HT1080 (cell line): ENCODE results near the gene CLIC3. TPM values are rescaled to one million over a fixed set of nuclear protein-coding genes. Genes with fewer than 3 reads are reported as not detected.
"Not testable (repeated sequence)": the region's sequence is repeated elsewhere in the genome, so short reads cannot be mapped to it uniquely, and the experiment has no call there.

Experiments
- DNase-seq: peaks from one replicate; pipeline ENCODE4 v3.0.0-alpha.2; 2015; ENCODE audit warnings: low read depth
- polyA plus RNA-seq, 2 experiments: library from polyadenylated mRNA; depleted of rRNA; stranded (reverse); fragments of >200 nt; gene quantifications; 2 replicates each; pipeline ENCODE4 v1.2.3, GENCODE V29; 2015
- total RNA-seq: library from RNA; depleted of rRNA; stranded (reverse); fragments of >200 nt; shearing (Covaris generic); gene quantifications from 2 replicates; pipeline ENCODE4 v1.2.3, GENCODE V29; 2014; rRNA removed

CLIC3 gene, protein sequence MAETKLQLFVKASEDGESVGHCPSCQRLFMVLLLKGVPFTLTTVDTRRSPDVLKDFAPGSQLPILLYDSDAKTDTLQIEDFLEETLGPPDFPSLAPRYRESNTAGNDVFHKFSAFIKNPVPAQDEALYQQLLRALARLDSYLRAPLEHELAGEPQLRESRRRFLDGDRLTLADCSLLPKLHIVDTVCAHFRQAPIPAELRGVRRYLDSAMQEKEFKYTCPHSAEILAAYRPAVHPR
- total RNA-seq: 1.0 and 1.7 TPM in 2 replicates
- polyA plus RNA-seq (2015; cell fraction: cytosol; rRNA removed): 21.2 and 23.5 TPM in 2 replicates
- polyA plus RNA-seq (2015; cell fraction: nucleus; rRNA removed): 7.2 and 12.2 TPM in 2 replicates

DNA sequence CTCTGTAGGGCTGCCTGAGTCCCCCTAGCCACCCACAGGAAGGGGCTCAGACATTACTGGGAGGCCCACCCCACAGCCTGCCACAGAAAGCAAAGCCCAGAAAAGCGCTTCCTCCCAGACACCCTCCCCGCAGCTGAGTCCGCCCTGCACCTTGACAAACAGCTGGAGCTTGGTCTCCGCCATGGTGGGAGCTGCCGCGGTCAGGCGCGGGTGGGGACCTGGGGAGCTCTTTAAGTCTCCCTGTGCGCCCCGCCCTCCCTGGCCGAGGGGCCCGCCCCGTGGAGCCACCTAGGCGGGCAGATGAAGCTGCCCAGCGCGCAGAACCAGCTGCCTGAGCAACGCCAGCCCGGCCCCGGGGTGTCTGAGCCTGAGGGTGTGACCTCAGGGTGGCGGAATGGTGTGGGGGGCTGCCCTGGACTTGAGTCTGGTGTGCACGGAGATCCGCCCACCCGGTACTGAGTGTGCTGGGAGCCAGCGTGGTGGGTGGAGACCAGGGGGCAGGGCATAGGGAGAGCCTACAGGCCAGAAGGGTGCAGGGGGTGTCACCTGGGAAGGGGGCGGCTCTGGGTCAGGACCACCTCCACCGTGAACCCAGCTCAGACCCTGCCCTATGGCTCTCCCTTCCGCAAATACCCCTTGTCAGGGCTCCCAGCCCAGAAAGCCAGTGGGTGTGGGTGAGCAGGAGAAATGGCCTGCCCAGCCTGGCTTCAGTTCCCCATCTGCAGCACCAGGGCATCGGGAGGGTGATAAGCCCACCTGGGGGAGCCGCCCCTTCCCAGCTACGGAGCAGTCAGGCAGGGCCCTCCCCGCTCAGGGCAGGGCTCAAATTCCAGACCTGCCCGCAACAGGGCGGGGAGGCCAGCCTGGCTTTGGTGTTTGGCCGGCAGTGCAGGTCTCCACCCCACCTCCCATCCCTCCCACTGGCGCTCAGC lies at the start of gene CLIC3:
Gene CLIC3, minus strand, starts transcription at position 208 of the 932 bp plus-strand sequence. Its CDS starts 25 bp downstream, at position 183.
- peak; percentile 23 for DNase-seq

DNA sequence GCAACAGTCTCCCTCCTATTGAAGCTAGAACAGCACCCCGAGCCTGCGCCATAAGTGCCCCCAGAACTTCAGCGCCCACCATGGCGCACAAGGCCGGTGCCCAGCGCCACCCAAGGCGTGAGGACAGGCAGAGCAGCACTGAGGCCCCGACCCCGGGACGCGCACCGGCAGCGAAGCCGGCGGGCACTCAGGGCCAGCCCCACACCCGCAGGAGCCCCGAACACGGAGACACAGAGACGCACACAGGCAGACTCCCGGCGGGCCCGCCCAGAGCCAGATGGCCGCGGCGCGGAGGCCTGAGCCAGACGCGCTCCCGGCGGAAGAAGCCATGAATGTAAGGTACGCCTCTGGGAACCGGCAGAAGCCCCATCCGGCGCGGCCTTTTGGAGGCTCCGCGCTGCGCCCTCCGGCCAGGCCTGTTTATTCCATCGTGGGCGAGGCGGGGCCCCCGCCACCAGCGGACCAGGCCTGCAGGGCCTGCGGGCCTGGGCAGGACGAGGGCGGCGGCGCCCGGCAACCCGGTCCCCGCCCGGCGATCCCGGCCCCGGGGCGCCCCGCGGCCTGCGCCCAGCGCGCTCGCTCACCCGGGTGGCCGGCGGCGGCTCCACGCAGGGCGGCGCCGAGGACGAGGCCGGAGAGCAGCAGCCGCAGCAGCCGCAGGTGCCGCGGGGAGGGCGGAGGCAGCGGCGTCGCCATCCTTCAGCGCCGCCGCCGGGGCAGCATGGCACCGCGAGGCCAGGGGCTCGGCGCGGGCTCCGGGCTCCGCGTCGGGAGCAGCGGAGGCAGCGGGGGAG lies 49.1 kb upstream of the CLIC3 start:
- no peak for DNase-seq

DNA sequence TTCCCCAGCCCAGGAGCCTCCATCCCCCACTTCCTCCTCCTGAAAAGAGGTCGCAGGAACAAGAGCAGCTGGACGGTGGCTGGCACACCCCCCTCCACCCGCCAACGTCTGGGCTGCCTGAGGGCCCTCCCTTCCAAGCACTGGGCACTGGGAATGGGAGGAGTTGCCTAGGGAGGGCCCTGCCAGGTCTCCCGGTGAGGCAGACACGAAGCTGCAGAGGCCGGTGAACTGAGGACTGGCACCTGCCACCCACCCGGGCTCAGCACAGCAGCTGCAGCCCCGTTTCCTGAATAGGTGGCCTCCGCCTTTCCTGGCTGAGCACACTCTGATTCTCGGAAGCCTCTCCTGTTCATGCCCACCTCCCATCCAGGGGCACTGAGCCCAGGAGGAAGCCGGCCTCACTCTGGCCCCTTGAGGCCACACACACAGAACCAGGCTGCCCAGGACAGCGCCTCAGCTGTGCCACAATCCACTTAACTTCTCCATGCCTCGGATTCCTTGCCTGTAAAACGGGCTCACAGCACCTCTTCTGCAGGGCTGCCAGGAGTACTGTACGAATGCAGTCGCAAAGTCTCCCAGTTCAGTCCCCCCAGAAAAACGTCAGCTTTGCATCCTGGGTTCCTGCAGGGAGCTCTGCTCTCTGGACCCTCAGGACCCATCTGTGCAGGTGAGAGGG lies 48.3 kb upstream of the CLIC3 start:
- no peak for DNase-seq

DNA sequence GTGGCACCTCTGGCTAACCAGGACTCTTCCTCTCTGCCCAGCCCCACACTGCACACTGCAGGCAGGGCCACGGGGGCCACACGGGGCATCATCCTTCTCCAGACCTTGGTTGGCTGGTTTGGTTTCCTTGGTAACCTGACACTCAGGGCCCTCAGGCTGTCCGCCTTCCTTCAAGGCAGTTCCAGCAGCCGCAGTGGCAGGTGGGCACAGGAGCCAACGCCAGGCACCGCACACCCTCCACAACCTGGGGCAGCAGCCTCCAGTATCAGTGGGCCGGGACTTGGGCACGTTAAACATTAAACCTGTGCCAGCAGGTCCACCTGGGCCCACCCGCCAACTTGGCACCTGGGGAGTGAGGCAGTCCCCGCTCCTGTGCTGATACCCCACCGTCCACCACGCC lies 47.7 kb upstream of the CLIC3 start:
- no peak for DNase-seq

DNA sequence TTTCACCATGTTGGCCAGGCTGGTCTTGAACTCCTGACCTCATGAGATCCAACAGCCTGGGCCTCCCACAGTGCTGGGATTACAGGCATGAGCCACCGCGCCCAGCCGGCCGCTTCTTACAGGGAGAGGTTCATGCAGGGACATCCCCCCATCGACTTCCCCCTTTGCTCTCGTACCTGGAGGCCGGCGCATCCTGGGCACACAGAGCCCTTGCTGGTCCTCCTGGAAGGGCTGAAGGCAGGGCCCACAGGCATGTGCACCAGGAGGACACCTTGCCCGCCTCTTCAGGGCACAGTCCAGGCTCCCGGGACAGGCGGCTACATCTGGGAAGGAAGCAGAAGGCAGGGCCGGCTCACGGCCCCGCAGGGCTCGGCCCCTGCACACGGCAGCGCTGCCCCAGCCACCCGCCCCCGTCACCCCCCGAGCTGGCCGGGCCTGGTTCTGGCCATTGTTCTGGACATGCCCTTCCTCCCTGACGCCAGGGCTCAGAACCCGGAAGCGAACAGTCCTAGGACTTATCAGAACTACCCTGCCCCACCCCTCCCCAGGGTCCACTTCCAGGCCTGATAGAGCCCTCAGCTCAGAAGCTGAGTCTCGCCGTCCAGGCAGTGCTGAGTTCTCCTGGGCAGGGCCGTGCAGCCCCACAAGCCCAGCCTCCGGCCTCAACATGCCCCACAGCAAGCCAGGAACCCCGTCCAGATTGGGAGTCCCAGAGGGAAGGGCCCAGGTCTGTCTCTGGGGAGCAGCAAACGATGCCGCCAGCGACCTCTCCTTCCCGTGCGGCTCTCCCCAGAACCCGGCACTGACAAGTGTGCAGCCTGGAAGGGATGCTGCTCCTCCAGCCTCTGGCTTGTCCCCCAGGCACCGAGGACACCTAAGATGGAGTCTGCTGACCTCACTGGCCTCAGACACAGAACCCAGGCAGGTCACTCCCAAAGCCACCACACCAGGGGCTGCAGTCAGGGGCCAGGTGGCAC lies 46.7 kb upstream of the CLIC3 start:
- DNase-seq: no peak

DNA sequence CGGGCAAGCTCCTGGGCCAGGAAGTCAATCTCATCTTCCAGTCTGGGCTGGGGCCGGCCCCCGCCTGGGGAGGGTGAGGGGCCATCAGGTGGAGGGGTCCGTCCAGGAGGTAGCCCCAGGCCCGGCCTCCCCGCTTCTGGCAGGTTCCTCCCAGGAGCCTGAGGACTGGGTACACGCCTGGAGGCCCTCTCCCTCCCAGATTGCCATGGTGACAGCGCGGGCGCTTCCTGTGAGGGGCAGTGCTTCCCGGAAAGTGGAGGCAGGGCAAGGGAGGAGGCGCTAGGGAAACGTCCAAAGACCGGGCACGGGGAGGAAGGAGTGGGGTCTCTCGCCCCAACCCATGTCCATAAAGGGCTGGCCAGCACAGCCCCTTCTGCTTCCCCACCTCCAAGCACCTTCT lies 44.8 kb upstream of the CLIC3 start:
- DNase-seq: no peak

DNA sequence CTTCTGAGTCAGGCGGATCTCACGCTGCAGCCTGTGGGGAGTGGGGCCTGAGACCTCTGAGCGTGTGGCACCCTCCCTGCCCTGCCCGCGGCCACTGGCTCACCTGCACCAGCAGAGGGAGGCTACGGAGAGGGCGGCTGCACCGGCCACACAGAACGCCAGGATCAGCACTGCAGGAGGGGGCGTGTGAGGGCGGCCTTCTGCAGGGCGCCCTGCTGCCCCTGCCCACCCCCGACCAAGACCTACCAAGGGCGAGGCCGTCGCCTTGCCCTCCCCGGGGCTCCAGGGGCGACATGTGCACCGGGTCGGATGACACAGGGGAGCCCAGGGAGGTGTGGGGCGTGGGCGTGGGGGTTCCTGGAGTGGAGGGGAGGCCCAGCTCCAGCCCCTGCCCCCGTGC lies 44.2 kb upstream of the CLIC3 start:
- DNase-seq: no peak

DNA sequence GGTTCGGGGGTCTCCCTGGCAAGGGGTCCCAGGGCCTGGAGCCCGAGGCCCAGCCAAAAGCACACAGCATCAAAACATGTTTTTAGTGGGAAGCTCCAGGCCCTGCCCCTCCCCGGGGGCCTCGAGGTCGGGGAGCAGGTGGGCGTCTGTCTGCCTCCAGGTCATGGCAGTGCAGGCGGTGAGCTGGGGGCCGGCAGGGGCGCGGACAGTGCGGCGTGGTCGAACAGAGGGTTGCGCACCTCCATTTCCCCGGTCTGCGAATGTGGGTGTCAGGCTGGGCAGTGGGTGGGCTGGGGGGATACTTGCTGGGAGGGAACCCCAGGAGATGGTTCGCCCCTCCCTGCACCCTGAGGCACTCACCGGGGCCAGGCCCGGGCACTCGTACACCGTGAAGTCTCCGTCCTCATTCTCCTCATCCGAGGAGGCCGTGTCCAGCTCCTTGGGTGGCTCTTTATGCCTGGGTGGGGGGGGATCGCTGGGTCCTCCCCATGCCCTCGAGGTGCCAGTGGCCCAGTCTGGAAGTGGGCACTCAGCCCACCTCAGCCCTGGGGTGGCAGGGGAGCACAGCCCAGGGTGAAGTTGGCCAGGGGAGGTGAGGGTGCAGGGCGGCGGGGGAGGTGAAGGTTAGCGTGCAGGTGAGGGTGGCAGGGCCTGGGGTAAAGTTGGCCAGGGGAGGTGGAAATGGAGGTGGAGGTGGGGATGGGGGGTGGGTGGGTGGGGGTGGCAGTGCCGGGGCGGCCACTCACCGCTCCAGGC lies 43.4 kb upstream of the CLIC3 start:
- no peak for DNase-seq

DNA sequence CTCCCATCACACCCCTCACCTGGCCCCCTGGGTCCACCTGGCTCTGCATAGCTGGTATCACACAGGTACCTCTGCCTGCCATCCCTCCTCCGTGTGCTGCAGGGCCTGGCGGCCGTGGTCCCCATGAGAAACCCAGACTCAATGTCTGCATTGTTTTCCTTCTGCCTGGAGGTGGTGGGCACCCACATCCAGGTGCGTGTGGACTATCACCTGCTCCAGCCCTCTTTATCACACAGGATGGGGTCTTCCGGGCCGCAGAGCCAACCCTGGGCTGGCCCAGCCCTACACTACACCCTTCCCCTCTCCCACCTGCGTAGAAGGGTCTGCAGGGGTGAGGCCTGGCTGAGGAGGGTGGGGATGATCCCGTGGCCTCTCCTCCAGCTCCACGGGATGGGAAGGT lies 42.5 kb upstream of the CLIC3 start:
- no peak for DNase-seq

GRCh38 chr9:137037483-137037882 lies 41.1 kb upstream of the CLIC3 start:
- no peak for DNase-seq

GRCh38 chr9:137037035-137037434 lies 40.7 kb upstream of the CLIC3 start:
- DNase-seq: no peak

GRCh38 chr9:137035937-137036336 lies 39.6 kb upstream of the CLIC3 start:
- no peak for DNase-seq

GRCh38 chr9:137035507-137035834 lies 39.1 kb upstream of the CLIC3 start:
- DNase-seq: no peak

DNA sequence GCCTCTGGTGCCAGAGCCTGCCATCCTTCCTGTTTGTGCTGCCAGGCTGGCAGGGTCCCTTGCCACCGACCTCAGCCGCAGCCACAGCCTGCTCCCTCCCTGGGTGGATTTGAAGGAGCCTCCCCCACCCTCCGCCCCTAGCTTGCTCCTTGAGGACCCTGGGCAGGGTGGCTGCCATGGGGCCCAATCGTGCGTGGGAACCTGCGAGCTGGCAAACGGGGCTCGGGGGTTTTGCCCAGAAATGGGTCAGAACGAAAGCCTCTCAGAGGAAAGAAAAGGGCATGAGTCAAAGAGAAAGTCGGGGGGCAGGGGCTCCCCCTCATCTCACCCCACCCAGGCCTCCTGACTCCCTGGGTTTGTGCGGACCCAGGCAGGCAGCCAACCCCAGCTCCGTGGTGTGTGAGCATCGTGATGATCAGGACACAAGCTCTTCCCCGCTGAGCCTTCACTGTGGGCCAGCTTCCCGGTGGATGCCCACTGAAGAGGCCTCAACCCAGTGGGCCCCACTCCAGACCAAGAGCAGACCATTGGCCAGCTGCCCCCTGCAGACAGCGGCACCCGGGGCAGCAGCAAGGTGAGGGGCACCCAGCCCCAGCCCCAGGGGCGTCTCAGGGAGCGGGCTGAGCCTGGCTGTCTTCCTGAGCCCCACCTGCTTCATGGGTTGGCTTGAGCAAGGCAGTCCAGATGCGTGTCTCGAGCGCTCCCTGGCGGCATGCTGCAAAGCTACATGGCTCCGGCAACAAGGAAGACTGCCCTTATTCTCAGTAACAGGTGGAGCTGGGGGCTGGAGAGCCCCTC lies 38.5 kb upstream of the CLIC3 start:
- peak; percentile 70 for DNase-seq

DNA sequence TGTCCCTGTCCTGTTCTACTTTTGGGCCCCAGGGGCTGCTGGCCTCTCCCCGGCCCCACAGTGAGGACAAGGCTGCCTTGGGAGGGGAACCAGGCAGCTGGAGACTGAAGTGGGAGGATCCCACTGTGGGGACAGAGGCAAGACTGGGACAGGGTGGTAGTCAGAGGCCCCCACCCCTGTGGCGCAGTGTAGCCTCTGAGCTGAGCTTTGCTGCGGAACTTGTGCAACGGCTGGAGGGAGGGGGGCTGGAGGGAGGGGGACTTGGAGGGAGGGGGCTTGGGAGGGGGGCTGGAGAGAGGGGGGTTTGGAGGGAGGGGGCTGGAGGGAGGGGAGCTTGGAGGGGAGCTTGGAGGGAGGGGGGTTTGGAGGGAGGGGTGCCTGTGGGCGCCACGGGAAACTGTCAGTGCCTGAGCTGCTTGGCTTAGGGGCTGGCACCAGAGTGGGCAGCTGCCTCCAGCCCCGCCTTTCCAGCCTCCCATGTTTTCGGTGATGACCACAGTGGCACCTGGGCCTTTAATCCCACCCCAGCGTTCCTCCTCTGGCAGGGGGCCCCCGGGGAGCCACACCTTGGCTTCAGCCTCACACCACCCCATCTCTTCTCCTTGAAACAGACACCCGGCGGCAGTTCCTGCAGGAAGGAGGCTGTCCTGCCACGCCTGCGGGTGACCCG lies 37.8 kb upstream of the CLIC3 start:
- DNase-seq: no peak

GRCh38 chr9:137033481-137033880 lies 37.1 kb upstream of the CLIC3 start:
- DNase-seq: not testable (repeated sequence)

DNA sequence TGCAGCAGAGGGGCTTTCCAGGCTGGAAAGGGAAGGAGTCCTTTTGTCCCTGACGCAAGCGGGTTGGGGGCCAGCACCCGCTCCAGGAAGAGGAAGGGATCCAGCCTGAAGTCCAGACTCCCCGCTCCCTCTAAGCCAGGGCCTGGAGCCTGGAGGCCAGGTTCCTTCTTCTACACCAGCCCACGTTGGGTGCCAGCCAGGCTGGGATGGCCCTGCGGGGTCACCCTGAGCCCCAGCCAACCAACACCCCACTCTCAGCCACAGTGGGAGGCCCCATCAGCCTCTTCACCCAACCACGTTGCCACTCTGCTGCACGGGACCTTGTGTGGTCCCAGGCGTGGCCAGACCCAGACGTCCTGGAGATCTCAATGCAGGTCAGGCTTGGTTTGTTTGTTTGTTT lies 36.5 kb upstream of the CLIC3 start:
- DNase-seq: no peak
